HL-60 (cell line): ENCODE measurements around the gene CERS4.

ENCODE experiments used
- POLR2AphosphoS5 ChIP-seq: IDR thresholded peaks from 2 replicates; pipeline ENCODE4 v1.6.1; 2012; ENCODE audit warnings: low read depth
- TF ChIP-seq, protein P1 (sequence below): IDR thresholded peaks from one replicate; pipeline ENCODE4 v1.5.1; 2011; ENCODE audit warnings: low read length, control low read depth, inconsistent platforms; ENCODE audit not compliant: insufficient read depth
- TF ChIP-seq, protein P2 (sequence below): IDR thresholded peaks from 2 replicates; pipeline ENCODE4 v1.6.1; 2012; ENCODE audit warnings: low read depth; ENCODE audit not compliant: insufficient replicate concordance

DNA sequence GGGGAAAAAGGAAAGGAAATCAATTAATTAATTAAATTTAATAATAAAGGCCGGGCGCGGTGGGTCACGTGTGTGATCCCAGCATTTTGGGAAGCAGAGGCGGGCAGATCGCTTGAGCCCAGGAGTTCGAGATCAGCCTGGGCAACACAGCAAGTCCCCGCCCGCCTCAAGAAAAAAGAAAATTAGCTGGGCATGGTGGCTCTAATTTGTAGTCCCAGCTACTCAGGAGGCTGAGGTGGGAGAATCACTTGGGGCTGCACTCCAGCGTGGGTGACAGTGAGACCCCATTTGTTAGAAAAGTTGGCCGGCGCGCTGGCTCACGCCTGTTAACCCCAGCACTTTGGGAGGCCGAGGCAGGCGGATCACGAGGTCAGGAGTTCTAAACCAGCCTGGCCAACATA is 99.7 kb downstream of the CERS4 start:
- TF ChIP-seq, protein P1, sequence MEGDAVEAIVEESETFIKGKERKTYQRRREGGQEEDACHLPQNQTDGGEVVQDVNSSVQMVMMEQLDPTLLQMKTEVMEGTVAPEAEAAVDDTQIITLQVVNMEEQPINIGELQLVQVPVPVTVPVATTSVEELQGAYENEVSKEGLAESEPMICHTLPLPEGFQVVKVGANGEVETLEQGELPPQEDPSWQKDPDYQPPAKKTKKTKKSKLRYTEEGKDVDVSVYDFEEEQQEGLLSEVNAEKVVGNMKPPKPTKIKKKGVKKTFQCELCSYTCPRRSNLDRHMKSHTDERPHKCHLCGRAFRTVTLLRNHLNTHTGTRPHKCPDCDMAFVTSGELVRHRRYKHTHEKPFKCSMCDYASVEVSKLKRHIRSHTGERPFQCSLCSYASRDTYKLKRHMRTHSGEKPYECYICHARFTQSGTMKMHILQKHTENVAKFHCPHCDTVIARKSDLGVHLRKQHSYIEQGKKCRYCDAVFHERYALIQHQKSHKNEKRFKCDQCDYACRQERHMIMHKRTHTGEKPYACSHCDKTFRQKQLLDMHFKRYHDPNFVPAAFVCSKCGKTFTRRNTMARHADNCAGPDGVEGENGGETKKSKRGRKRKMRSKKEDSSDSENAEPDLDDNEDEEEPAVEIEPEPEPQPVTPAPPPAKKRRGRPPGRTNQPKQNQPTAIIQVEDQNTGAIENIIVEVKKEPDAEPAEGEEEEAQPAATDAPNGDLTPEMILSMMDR = no peak
- no peak for TF ChIP-seq POLR2AphosphoS5
- TF ChIP-seq, protein P2, sequence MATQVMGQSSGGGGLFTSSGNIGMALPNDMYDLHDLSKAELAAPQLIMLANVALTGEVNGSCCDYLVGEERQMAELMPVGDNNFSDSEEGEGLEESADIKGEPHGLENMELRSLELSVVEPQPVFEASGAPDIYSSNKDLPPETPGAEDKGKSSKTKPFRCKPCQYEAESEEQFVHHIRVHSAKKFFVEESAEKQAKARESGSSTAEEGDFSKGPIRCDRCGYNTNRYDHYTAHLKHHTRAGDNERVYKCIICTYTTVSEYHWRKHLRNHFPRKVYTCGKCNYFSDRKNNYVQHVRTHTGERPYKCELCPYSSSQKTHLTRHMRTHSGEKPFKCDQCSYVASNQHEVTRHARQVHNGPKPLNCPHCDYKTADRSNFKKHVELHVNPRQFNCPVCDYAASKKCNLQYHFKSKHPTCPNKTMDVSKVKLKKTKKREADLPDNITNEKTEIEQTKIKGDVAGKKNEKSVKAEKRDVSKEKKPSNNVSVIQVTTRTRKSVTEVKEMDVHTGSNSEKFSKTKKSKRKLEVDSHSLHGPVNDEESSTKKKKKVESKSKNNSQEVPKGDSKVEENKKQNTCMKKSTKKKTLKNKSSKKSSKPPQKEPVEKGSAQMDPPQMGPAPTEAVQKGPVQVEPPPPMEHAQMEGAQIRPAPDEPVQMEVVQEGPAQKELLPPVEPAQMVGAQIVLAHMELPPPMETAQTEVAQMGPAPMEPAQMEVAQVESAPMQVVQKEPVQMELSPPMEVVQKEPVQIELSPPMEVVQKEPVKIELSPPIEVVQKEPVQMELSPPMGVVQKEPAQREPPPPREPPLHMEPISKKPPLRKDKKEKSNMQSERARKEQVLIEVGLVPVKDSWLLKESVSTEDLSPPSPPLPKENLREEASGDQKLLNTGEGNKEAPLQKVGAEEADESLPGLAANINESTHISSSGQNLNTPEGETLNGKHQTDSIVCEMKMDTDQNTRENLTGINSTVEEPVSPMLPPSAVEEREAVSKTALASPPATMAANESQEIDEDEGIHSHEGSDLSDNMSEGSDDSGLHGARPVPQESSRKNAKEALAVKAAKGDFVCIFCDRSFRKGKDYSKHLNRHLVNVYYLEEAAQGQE = no peak
